ELF-1 (cell line): ENCODE results near the gene YBEY.
A peak's percentile ranks its signal among the peaks of the same experiment; 100 is the strongest.
"Not testable (repeated sequence)": the region's sequence is repeated elsewhere in the genome, so short reads cannot be mapped to it uniquely, and the experiment has no call there.

Source experiments
- DNase-seq: peaks from one replicate; pipeline ENCODE4 v3.0.0-alpha.2; 2016; ENCODE audit warnings: low read depth, low spot score

The YBEY gene

GRCh38 chr21:46285761-46286647, at the start of gene YBEY:
TSS of gene YBEY (plus strand) at chr21:46286342. CDS start at chr21:46286914, 572 bp downstream.
- peak; percentile 94 for DNase-seq

- no peak for DNase-seq
Measured at GRCh38 chr21:46237474-46237873, 48.7 kb upstream of the YBEY start.

- no peak for DNase-seq
Measured at GRCh38 chr21:46239817-46240325, 46.3 kb upstream of the YBEY start.

- not testable (repeated sequence) for DNase-seq
Measured at GRCh38 chr21:46241577-46241976, 44.6 kb upstream of the YBEY start.

GRCh38 chr21:46243325-46243724, 42.8 kb upstream of the YBEY start:
- DNase-seq, result no peak

GRCh38 chr21:46243960-46244361, 42.2 kb upstream of the YBEY start:
- DNase-seq, result no peak

- no peak for DNase-seq
Measured at GRCh38 chr21:46244602-46245001, 41.5 kb upstream of the YBEY start.

GRCh38 chr21:46245213-46245915, 40.8 kb upstream of the YBEY start:
- no peak for DNase-seq

GRCh38 chr21:46246345-46246744, 39.8 kb upstream of the YBEY start:
- DNase-seq, result no peak

GRCh38 chr21:46247699-46248421, 38.3 kb upstream of the YBEY start:
- no peak for DNase-seq

- DNase-seq, result no peak
Measured at GRCh38 chr21:46248422-46248782, 37.7 kb upstream of the YBEY start.

GRCh38 chr21:46248827-46249226, 37.3 kb upstream of the YBEY start:
- DNase-seq, result no peak

- no peak for DNase-seq
Measured at GRCh38 chr21:46250146-46250725, 35.9 kb upstream of the YBEY start.

- no peak for DNase-seq
Measured at GRCh38 chr21:46252840-46253239, 33.3 kb upstream of the YBEY start.

- no peak for DNase-seq
Measured at GRCh38 chr21:46253610-46254124, 32.5 kb upstream of the YBEY start.

GRCh38 chr21:46254208-46254975, 31.8 kb upstream of the YBEY start:
- DNase-seq, result no peak

- no peak for DNase-seq
Measured at GRCh38 chr21:46255166-46255565, 31.0 kb upstream of the YBEY start.

GRCh38 chr21:46255758-46256337, 30.3 kb upstream of the YBEY start:
- no peak for DNase-seq

GRCh38 chr21:46256501-46256994, 29.6 kb upstream of the YBEY start:
- no peak for DNase-seq

- no peak for DNase-seq
Measured at GRCh38 chr21:46264046-46264689, 22.0 kb upstream of the YBEY start.
